DND-41 (cell line): Measurements from ENCODE around the gene BTBD2.

Experiments used
- ATAC-seq: fragments of 200-7000 bp; cut with Tn5 transposase; 3 replicates; pipeline ENCODE4 v1.9.1; 2021; ENCODE audit warnings: low read depth; ENCODE audit not compliant: insufficient read depth
- DNase-seq: peaks from one replicate; pipeline ENCODE4 v3.0.0-alpha.2; 2020
- H2AFZ ChIP-seq: 2 replicates; pipeline ENCODE4 v1.6.0; 2012; ENCODE audit warnings: low read depth, low read length
- H3K27ac ChIP-seq: 2 replicates; pipeline ENCODE4 v1.5.1; 2012; ENCODE audit warnings: low read length, inconsistent platforms
- H3K27me3 ChIP-seq: fragments of 200-600 bp; sonication (generic); 2 replicates; pipeline ENCODE4 v1.6.0; 2012; ENCODE audit warnings: low read length, mild to moderate bottlenecking, inconsistent platforms; ENCODE audit not compliant: insufficient read depth, poor library complexity
- H3K36me3 ChIP-seq: 2 replicates; pipeline ENCODE4 v1.5.1; 2012; ENCODE audit warnings: low read length, inconsistent platforms; ENCODE audit not compliant: insufficient read depth
- H3K4me1 ChIP-seq: 2 replicates; pipeline ENCODE4 v1.5.1; 2012; ENCODE audit warnings: mild to moderate bottlenecking, low read length; ENCODE audit not compliant: insufficient read depth
- H3K4me2 ChIP-seq: 2 replicates; pipeline ENCODE4 v1.6.0; 2012; ENCODE audit warnings: mild to moderate bottlenecking, moderate library complexity, low read length, inconsistent platforms; ENCODE audit not compliant: insufficient read depth
- H3K4me3 ChIP-seq, 2 experiments: fragments of 200-600 bp in 1 of 2; shearing (Covaris generic) in 1 of 2; 2 replicates each; pipeline ENCODE4 v1.5.1; 2012 to 2016; ENCODE audit warnings: inconsistent platforms in 2 of 2, low read length in 2 of 2, mild to moderate bottlenecking in 2 of 2, low read depth in 1 of 2, moderate library complexity in 1 of 2
- H3K79me2 ChIP-seq: 2 replicates; pipeline ENCODE4 v1.6.0; 2012; ENCODE audit warnings: low read length, inconsistent platforms; ENCODE audit not compliant: insufficient read depth
- H3K9ac ChIP-seq: 2 replicates; pipeline ENCODE4 v1.6.0; 2012; ENCODE audit warnings: low read depth, mild to moderate bottlenecking, inconsistent platforms, low read length, moderate library complexity
- H3K9me3 ChIP-seq: 2 replicates; pipeline ENCODE4 v1.5.1; 2012; ENCODE audit warnings: low read length, moderate library complexity, mild to moderate bottlenecking, inconsistent platforms; ENCODE audit not compliant: insufficient read depth, severe bottlenecking
- H4K20me1 ChIP-seq: 2 replicates; pipeline ENCODE4 v1.6.0; 2012; ENCODE audit warnings: low read length; ENCODE audit not compliant: insufficient read depth
- EZH2 ChIP-seq: IDR thresholded peaks from 3 replicates; pipeline ENCODE4 v1.6.1; 2012; ENCODE audit warnings: borderline replicate concordance, low read depth, mild to moderate bottlenecking, moderate library complexity, low read length, inconsistent platforms; ENCODE audit not compliant: severe bottlenecking
- TF ChIP-seq, protein P1 (sequence below): IDR thresholded peaks from 2 replicates; pipeline ENCODE4 v1.5.1; 2012; ENCODE audit warnings: borderline replicate concordance, low read length, moderate library complexity, mild to moderate bottlenecking; ENCODE audit not compliant: poor library complexity, severe bottlenecking; ENCODE audit errors: extremely low read depth

The BTBD2 gene

DNA sequence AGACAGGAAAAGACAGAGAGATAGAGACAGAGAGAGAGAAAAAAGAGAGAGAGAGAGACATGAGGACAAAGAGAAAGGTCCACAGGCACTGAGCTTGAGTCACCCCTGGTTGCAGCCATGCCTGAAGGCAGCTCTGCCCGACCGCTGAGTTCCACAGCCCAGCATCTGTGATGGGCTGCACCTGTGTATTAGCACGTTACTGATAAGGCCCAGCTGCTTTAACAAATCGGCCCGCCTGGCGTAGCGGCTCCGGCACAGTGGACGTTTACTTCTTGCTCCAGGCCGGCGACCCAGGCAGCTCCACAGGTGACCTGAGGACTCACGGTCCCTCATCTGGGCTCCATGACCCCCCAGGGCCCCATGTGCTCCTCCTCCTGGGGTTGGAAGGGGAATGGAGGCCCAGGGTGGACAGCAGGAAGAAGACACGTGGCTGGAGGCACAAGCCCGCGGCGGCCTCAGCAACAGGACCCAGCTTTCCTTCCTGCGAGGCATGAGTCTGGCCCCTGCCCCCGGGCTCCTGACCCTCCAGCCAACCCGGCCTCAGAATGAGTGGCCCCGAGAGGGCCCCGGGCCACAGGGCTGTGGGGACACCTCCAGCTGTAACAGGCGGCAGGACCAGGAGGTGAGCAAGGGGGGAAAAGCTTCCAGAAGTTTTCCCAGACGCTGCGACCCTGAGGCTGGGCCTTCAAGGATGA is 78.5 kb downstream of the BTBD2 start:
- Histone ChIP-seq H3K4me3 (no peak overlapping the region), H3K79me2 (peaks cover 13% of the 10 kb centered on the region), H3K4me2 (no peak overlapping the region), H3K4me1 (peaks cover 12% of the 10 kb centered on the region), H3K9ac (no peak overlapping the region), H3K9me3 (no peaks in the 10 kb centered on the region), H4K20me1 (peaks cover 6% of the 10 kb centered on the region), H3K27ac (no peak overlapping the region), H3K36me3 (no peaks in the 10 kb centered on the region), H2AFZ (no peak overlapping the region), H3K27me3 (no peaks in the 10 kb centered on the region)
- TF ChIP-seq EZH2, result no peak
- TF ChIP-seq, protein P1, sequence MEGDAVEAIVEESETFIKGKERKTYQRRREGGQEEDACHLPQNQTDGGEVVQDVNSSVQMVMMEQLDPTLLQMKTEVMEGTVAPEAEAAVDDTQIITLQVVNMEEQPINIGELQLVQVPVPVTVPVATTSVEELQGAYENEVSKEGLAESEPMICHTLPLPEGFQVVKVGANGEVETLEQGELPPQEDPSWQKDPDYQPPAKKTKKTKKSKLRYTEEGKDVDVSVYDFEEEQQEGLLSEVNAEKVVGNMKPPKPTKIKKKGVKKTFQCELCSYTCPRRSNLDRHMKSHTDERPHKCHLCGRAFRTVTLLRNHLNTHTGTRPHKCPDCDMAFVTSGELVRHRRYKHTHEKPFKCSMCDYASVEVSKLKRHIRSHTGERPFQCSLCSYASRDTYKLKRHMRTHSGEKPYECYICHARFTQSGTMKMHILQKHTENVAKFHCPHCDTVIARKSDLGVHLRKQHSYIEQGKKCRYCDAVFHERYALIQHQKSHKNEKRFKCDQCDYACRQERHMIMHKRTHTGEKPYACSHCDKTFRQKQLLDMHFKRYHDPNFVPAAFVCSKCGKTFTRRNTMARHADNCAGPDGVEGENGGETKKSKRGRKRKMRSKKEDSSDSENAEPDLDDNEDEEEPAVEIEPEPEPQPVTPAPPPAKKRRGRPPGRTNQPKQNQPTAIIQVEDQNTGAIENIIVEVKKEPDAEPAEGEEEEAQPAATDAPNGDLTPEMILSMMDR, result no peak
- no peak for ATAC-seq
- no peak for DNase-seq

DNA sequence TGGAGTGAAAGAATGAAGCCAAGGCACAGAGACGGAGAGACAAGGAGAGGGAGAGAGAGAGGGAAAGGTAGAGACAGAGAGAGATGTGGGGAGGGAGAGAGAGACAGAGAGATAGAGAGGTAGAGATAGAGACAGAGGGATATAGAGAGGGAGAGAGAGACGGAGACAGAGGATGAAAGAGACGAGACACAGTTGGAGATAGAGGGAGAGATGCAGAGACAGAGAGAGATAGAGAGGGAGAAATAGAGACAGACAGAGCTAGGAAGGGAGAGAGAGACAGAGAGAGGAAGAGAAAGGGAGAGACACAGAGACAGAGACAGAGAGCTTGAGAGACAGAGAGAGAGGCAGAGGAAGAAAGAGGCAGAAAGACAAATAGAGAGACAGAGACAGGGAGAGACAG is 79.1 kb downstream of the BTBD2 start:
- Histone ChIP-seq H3K79me2 (peaks cover 6% of the 10 kb centered on the region), H3K9ac (no peak overlapping the region), H3K9me3 (no peaks in the 10 kb centered on the region), H3K36me3 (no peaks in the 10 kb centered on the region), H2AFZ (no peak overlapping the region), H3K4me1 (peaks cover 11% of the 10 kb centered on the region), H3K4me3 (no peak overlapping the region), H4K20me1 (no peaks in the 10 kb centered on the region), H3K27me3 (no peaks in the 10 kb centered on the region), H3K4me2 (no peak overlapping the region), H3K27ac (no peak overlapping the region)
- DNase-seq (no peak), ATAC-seq (no peak)
- TF ChIP-seq, protein P1, result no peak
- TF ChIP-seq EZH2, result no peak

DNA sequence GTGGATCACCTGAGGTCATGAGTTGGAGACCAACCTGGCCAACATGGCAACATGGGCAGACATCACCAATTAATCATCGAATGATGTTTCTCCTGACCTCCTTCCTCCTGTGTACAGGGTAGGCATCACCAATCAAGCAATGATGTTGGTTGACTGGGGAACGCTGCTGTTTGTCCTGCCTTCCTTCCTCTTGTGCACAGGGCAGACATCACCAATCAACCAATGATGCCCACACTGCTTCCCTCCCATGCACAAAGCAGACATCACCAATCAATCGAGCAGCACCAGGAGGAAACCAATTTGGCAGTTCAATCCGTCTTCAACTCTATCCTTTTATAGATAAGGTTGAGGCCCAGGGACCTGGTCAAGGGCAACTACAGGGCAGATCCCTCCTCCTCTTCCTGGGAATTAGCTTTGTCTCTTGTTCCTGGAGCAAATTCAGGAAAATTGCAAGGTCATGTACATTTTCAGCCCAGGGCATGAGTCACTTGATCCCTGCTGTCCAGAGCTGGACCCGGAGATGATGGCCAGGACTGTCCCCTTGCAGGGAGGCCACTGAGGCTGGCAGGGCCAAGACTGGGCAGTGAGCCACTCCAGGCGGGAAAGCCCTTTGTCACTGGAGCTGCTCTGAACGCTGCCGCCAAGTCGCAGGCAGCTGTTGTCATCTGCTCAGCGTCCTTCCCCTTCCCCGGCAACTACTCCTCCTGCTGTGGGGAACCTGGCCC is 79.9 kb downstream of the BTBD2 start:
- Histone ChIP-seq H3K4me3 (no peak overlapping the region), H3K9ac (no peak overlapping the region), H3K27ac (no peak overlapping the region), H2AFZ (no peak overlapping the region), H3K4me1 (peaks cover 11% of the 10 kb centered on the region), H3K27me3 (no peaks in the 10 kb centered on the region), H4K20me1 (no peaks in the 10 kb centered on the region), H3K9me3 (no peaks in the 10 kb centered on the region), H3K4me2 (no peak overlapping the region), H3K79me2 (peaks cover 4% of the 10 kb centered on the region; the same call in 1 of the 2 replicates), H3K36me3 (no peaks in the 10 kb centered on the region)
- no peak for TF ChIP-seq EZH2
- TF ChIP-seq, protein P1, result no peak
- DNase-seq (peak; percentile 39), ATAC-seq (no peak)
